IPS-20b (cell line): ENCODE data around the gene ORC3.

Experiments used
- H3K27ac ChIP-seq: one replicate; pipeline ENCODE4 v1.5.1; 2013; ENCODE audit warnings: low read length
- H3K27me3 ChIP-seq: 2 replicates; pipeline ENCODE4 v1.6.1; 2013; ENCODE audit warnings: mild to moderate bottlenecking, low read length, inconsistent platforms; ENCODE audit not compliant: insufficient read depth
- H3K36me3 ChIP-seq: 2 replicates; pipeline ENCODE4 v1.6.1; 2013; ENCODE audit warnings: low read depth, mild to moderate bottlenecking, inconsistent platforms, low read length, moderate library complexity; ENCODE audit not compliant: insufficient read depth
- H3K4me1 ChIP-seq: 2 replicates; pipeline ENCODE4 v1.6.1; 2013; ENCODE audit warnings: mild to moderate bottlenecking, control low read depth, inconsistent platforms, low read length, moderate library complexity; ENCODE audit not compliant: insufficient read depth
- H3K4me3 ChIP-seq: 2 replicates; pipeline ENCODE4 v1.5.1; 2013; ENCODE audit warnings: mild to moderate bottlenecking, low read length, inconsistent platforms
- H3K9ac ChIP-seq: 2 replicates; pipeline ENCODE4 v1.6.1; 2013; ENCODE audit warnings: low read depth, mild to moderate bottlenecking, inconsistent platforms, low read length, moderate library complexity
- H3K9me3 ChIP-seq: 2 replicates; pipeline ENCODE4 v1.6.1; 2013; ENCODE audit warnings: mild to moderate bottlenecking, low read depth, low read length, inconsistent platforms; ENCODE audit not compliant: insufficient read depth

ORC3 gene

GRCh38 chr6:87589693-87590416 lies at the start of gene ORC3, which contains the start of gene RARS2:
ORC3 (plus strand) TSS chr6:87590135; CDS start chr6:87590169, 34 bp downstream.
RARS2 (minus strand) TSS chr6:87589987; CDS start chr6:87589957, 30 bp downstream.
- Histone ChIP-seq H3K9ac (peak within 1 kb of the TSS; percentile 99), H3K9me3 (no peaks in the 10 kb centered on the region), H3K27ac (peak within 1 kb of the TSS; percentile 100), H3K4me1 (no peaks in the 10 kb centered on the region), H3K36me3 (peaks cover 23% of the 10 kb centered on the region), H3K4me3 (peak within 1 kb of the TSS; percentile 96), H3K27me3 (no peaks in the 10 kb centered on the region)

DNA sequence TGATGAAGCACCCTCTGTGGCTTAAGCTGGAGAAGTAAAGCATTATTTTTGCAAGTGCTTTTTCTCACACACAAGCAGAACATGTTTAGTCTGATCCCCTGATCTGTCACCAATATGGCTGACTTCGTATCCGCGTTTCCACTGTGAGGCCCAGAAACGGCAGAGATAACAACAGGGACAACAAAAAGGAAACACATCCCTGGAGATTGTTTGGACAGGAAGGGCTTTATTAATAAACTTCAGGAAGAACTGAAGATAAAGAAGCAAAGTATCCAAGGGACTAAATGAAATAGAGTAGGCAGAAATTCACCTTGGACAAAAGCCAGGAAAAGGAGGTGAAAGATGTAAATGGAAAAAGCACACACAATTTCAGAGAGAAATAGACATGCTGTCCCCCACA lies 49.4 kb upstream of the ORC3 start:
- H3K9me3 ChIP-seq, result peaks cover 8% of the 10 kb centered on the region; the same call in 1 of the 2 replicates
- H3K36me3 ChIP-seq, result peaks cover 71% of the 10 kb centered on the region
- no peak overlapping the region for H3K4me3 ChIP-seq
- H3K27me3 ChIP-seq, result no peaks in the 10 kb centered on the region
- H3K4me1 ChIP-seq, result no peaks in the 10 kb centered on the region
- no peak overlapping the region for H3K9ac ChIP-seq
- H3K27ac ChIP-seq, result no peak overlapping the region

DNA sequence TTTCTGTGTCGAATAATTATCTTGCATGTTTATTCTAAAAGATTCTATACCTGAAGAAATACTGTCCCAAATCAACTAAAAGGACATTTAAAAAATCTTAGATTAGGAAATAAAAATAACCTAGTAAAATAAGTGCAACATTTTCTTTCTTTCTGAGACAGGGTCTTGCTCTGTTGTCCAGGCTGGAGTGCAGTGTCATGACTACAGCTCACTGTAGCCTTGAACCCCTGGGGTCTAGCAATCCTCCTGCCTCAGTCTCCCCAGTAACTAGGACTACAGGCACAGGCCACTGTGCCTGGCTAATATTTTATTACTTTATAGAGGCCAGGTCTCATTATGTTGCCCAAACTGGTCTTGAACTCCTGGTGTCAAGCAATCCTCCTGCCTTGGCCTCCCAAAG lies 48.9 kb upstream of the ORC3 start:
- no peak overlapping the region for H3K27ac ChIP-seq
- H3K9ac ChIP-seq, result no peak overlapping the region
- peaks cover 76% of the 10 kb centered on the region for H3K36me3 ChIP-seq
- no peak overlapping the region for H3K4me3 ChIP-seq
- no peaks in the 10 kb centered on the region for H3K4me1 ChIP-seq
- peaks cover 8% of the 10 kb centered on the region; the same call in 1 of the 2 replicates for H3K9me3 ChIP-seq
- no peaks in the 10 kb centered on the region for H3K27me3 ChIP-seq

GRCh38 chr6:87541744-87542143 lies 48.2 kb upstream of the ORC3 start:
- no peak overlapping the region for H3K4me3 ChIP-seq
- no peak overlapping the region for H3K9ac ChIP-seq
- peaks cover 8% of the 10 kb centered on the region; the same call in 1 of the 2 replicates for H3K9me3 ChIP-seq
- H3K27ac ChIP-seq, result no peak overlapping the region
- peaks cover 82% of the 10 kb centered on the region for H3K36me3 ChIP-seq
- H3K4me1 ChIP-seq, result no peaks in the 10 kb centered on the region
- H3K27me3 ChIP-seq, result no peaks in the 10 kb centered on the region

GRCh38 chr6:87543696-87544473 lies 46.0 kb upstream of the ORC3 start:
- Histone ChIP-seq H3K4me1 (no peaks in the 10 kb centered on the region), H3K9ac (no peak overlapping the region), H3K36me3 (peaks cover 84% of the 10 kb centered on the region), H3K4me3 (no peak overlapping the region), H3K27me3 (no peaks in the 10 kb centered on the region), H3K27ac (no peak overlapping the region), H3K9me3 (peaks cover 8% of the 10 kb centered on the region; the same call in 1 of the 2 replicates)

- Histone ChIP-seq H3K27ac (no peak overlapping the region), H3K27me3 (no peaks in the 10 kb centered on the region), H3K9ac (no peak overlapping the region), H3K9me3 (peaks cover 8% of the 10 kb centered on the region; the same call in 1 of the 2 replicates), H3K36me3 (peaks cover 82% of the 10 kb centered on the region), H3K4me1 (no peaks in the 10 kb centered on the region), H3K4me3 (no peak overlapping the region)
Measured at GRCh38 chr6:87544474-87544735, 45.5 kb upstream of the ORC3 start.

- no peaks in the 10 kb centered on the region for H3K27me3 ChIP-seq
- no peak overlapping the region for H3K4me3 ChIP-seq
- no peak overlapping the region for H3K27ac ChIP-seq
- H3K9me3 ChIP-seq, result no peaks in the 10 kb centered on the region
- peaks cover 71% of the 10 kb centered on the region for H3K36me3 ChIP-seq
- H3K4me1 ChIP-seq, result no peaks in the 10 kb centered on the region
- H3K9ac ChIP-seq, result no peak overlapping the region
Measured at GRCh38 chr6:87551799-87552198, 38.1 kb upstream of the ORC3 start.

DNA sequence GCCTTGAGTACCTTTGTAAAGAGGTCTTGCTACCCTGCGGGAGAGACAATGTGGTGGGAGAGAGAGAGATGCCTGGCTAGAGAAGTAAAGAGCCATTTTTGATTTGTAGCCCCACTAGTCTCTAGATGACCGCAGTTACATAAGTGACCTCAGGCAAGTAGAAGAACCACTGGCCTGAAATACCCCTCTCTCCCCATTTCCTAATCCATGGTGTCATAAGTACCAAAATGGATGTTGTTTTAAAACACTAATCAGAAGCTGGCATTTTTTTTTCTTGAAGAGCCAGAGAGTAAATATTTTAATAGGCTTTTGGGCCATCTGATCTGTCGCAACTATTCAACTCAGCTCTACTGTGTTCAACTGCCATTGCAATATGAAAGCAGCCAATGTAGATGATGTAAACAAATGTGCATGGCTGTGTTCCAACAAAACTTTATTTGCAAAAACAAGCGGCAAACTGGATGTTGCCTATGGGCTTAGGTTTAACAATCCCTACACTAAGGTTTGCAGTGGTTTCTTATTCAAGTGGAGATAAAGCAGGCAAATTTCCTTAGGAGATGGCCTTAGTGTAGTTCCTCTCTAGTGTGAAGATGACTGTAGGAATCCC lies 36.7 kb upstream of the ORC3 start:
- Histone ChIP-seq H3K27ac (no peak overlapping the region), H3K4me1 (no peaks in the 10 kb centered on the region)

GRCh38 chr6:87555506-87555905 lies 34.4 kb upstream of the ORC3 start:
- H3K4me1 ChIP-seq, result no peaks in the 10 kb centered on the region
- H3K9me3 ChIP-seq, result no peaks in the 10 kb centered on the region
- H3K27ac ChIP-seq, result no peak overlapping the region
- no peaks in the 10 kb centered on the region for H3K27me3 ChIP-seq
- no peak overlapping the region for H3K4me3 ChIP-seq
- H3K9ac ChIP-seq, result no peak overlapping the region
- peaks cover 69% of the 10 kb centered on the region for H3K36me3 ChIP-seq

More for the DNA sequence above, 36.7 kb upstream of the ORC3 start:
- H3K36me3 ChIP-seq, result peaks cover 69% of the 10 kb centered on the region
- no peaks in the 10 kb centered on the region for H3K9me3 ChIP-seq
- no peaks in the 10 kb centered on the region for H3K27me3 ChIP-seq
- H3K9ac ChIP-seq, result no peak overlapping the region
- H3K4me3 ChIP-seq, result no peak overlapping the region

DNA sequence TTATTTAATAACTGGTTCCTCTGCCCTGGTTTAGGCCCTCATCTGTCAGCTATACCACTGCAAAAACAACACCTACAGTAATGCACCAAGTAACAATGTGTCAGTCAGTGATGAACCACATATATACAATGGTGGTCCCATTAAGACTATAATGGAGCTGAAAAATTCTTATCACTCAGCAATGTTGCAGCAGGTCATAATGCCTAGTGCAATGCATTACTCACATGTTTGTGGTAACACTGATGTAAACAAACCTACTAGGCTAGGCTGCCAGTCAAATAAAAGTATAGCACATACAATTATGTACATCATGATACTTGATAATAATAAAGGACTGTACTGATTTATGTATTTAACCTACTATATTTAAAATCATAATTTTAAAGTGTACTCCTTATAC lies 31.5 kb upstream of the ORC3 start:
- Histone ChIP-seq H3K27me3 (no peaks in the 10 kb centered on the region), H3K27ac (no peak overlapping the region), H3K4me3 (no peak overlapping the region), H3K4me1 (no peaks in the 10 kb centered on the region), H3K9ac (no peak overlapping the region), H3K9me3 (no peaks in the 10 kb centered on the region), H3K36me3 (peaks cover 78% of the 10 kb centered on the region)

DNA sequence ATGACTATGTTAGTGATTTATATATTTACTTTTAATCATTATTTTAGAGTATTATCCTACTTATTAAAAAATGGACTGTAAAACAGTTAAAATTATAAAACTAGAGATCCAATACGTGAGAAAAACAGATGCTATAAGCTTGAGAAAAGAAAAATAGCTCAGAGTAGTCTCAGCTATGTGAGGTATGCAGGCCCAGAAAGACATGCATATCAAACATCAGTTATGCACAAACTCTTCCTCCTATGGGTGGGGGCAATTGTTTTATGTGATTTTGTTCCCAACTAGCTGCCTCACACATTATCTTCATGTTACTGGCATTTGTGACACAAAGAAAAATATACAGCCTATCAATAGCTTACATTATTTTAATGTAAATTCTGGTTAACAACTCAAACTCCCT lies 28.9 kb upstream of the ORC3 start:
- H3K27me3 ChIP-seq, result no peaks in the 10 kb centered on the region
- no peak overlapping the region for H3K27ac ChIP-seq
- H3K9ac ChIP-seq, result no peak overlapping the region
- no peaks in the 10 kb centered on the region for H3K9me3 ChIP-seq
- H3K4me3 ChIP-seq, result no peak overlapping the region
- H3K36me3 ChIP-seq, result peaks cover 77% of the 10 kb centered on the region
- H3K4me1 ChIP-seq, result no peaks in the 10 kb centered on the region
